Measurements from ENCODE around the gene TEX52. TPM values are rescaled to one million over a fixed set of nuclear protein-coding genes. Genes with fewer than 3 reads are reported as not detected.

The TEX52 gene
- total and polyA plus RNA-seq, 4 donors: not detected

DNA sequence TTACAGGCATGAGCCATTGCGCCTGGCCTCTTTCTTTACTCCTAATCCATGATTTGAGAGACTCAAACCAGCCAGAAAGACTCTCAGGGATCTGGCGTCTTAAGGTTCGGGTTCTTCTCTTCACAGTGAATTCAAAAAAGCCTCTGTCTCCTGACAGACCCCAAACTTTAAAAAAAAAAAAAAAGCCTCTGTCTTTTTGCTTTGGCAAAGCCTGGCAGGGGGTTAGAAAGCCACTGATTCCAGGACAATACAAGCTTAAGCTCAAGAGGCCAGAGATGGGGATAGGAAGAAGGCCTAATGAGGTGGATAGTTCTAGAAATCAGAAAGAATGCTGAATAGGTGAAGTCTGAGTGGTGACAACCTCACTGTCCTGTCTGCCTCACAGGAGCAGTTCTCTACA is 30.8 kb downstream of the TEX52 start:
- Histone ChIP-seq H3K36me3 (ENCODE audit: control insufficient read depth in 4 of 4, insufficient read depth in 4 of 4, low read length in 4 of 4) (peaks cover 23 to 61% (median 48%) of the 10 kb centered on the region in 4 donors), H3K4me3 (no peak overlapping the region), H3K9me3 (ENCODE audit: control insufficient read depth in 4 of 4, insufficient read depth in 3 of 4, low read length in 3 of 4) (no peaks in the 10 kb centered on the region), H3K27me3 (ENCODE audit: control insufficient read depth in 3 of 3, insufficient read depth in 3 of 3, low read length in 2 of 3) (no peaks in the 10 kb centered on the region), H3K4me1 (ENCODE audit: control insufficient read depth in 5 of 5, insufficient read depth in 5 of 5, low read length in 5 of 5) (no peaks in the 10 kb centered on the region), H3K27ac (ENCODE audit: low read depth in 1 of 2, low read length in 1 of 2) (no peak overlapping the region), H3K9ac (ENCODE audit: insufficient read depth in 1 of 2, low read length in 2 of 2) (no peak overlapping the region)
- WGBS, 2 donors: 97 to 98% methylated on average over 3 of the region's 3 CpGs
- DNase-seq: no peak
- TF ChIP-seq, protein P1, sequence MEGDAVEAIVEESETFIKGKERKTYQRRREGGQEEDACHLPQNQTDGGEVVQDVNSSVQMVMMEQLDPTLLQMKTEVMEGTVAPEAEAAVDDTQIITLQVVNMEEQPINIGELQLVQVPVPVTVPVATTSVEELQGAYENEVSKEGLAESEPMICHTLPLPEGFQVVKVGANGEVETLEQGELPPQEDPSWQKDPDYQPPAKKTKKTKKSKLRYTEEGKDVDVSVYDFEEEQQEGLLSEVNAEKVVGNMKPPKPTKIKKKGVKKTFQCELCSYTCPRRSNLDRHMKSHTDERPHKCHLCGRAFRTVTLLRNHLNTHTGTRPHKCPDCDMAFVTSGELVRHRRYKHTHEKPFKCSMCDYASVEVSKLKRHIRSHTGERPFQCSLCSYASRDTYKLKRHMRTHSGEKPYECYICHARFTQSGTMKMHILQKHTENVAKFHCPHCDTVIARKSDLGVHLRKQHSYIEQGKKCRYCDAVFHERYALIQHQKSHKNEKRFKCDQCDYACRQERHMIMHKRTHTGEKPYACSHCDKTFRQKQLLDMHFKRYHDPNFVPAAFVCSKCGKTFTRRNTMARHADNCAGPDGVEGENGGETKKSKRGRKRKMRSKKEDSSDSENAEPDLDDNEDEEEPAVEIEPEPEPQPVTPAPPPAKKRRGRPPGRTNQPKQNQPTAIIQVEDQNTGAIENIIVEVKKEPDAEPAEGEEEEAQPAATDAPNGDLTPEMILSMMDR (IDR thresholded peaks at IDR 0.05; ENCODE audit: control extremely low read depth, extremely low read depth): no peak
- ATAC-seq (ENCODE audit: insufficient read depth, low FRiP score): no peak

DNA sequence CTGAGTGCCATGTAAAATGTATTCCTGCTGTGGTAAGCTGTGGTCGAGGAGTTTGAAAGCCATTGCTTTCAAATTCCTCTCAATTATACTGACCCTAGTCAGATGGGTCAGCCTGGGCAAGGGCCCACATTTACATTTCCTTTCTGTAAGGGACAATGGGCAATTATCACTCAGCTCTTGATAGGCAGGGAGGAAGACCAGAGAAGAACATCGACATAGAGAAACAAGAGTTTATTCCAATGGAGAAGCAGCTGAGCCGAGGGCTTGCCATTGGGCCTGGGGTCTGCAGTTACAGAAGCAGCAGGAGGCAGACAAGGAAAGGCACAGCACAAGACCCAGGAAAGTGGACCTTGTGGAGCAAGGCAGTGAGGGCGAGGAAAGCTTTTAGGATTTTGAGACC is 31.7 kb downstream of the TEX52 start:
- Histone ChIP-seq H3K36me3 (ENCODE audit: control insufficient read depth in 4 of 4, insufficient read depth in 4 of 4, low read length in 4 of 4) (peaks cover 23 to 67% (median 52%) of the 10 kb centered on the region in 4 donors), H3K27ac (ENCODE audit: low read depth in 1 of 2, low read length in 1 of 2) (no peak overlapping the region), H3K9ac (ENCODE audit: insufficient read depth in 1 of 2, low read length in 2 of 2) (no peak overlapping the region), H3K9me3 (ENCODE audit: control insufficient read depth in 4 of 4, insufficient read depth in 3 of 4, low read length in 3 of 4) (no peaks in the 10 kb centered on the region), H3K4me1 (ENCODE audit: control insufficient read depth in 5 of 5, insufficient read depth in 5 of 5, low read length in 5 of 5) (no peaks in the 10 kb centered on the region), H3K4me3 (no peak overlapping the region), H3K27me3 (ENCODE audit: control insufficient read depth in 3 of 3, insufficient read depth in 3 of 3, low read length in 2 of 3) (no peaks in the 10 kb centered on the region)
- ATAC-seq (ENCODE audit: insufficient read depth, low FRiP score) (no peak), DNase-seq (no peak)
- 83 to 87% methylated on average over 4 of the region's 4 CpGs for WGBS, 2 donors
- TF ChIP-seq, protein P1 (IDR thresholded peaks at IDR 0.05; ENCODE audit: control extremely low read depth, extremely low read depth): no peak

GRCh38 chr12:2824541-2824940 is 32.3 kb downstream of the TEX52 start:
- TF ChIP-seq, protein P1 (IDR thresholded peaks at IDR 0.05; ENCODE audit: control extremely low read depth, extremely low read depth): no peak
- Histone ChIP-seq H3K4me3 (no peak overlapping the region), H3K9ac (ENCODE audit: insufficient read depth in 1 of 2, low read length in 2 of 2) (no peak overlapping the region), H3K27ac (ENCODE audit: low read depth in 1 of 2, low read length in 1 of 2) (no peak overlapping the region), H3K9me3 (ENCODE audit: control insufficient read depth in 4 of 4, insufficient read depth in 3 of 4, low read length in 3 of 4) (no peaks in the 10 kb centered on the region), H3K27me3 (ENCODE audit: control insufficient read depth in 3 of 3, insufficient read depth in 3 of 3, low read length in 2 of 3) (no peaks in the 10 kb centered on the region), H3K4me1 (ENCODE audit: control insufficient read depth in 5 of 5, insufficient read depth in 5 of 5, low read length in 5 of 5) (no peaks in the 10 kb centered on the region), H3K36me3 (ENCODE audit: control insufficient read depth in 4 of 4, insufficient read depth in 4 of 4, low read length in 4 of 4) (peaks cover 23 to 71% (median 54%) of the 10 kb centered on the region in 4 donors)
- DNase-seq (no peak), ATAC-seq (ENCODE audit: insufficient read depth, low FRiP score) (no peak)
- WGBS, 2 donors: 88 to 91% methylated on average over 6 of the region's 6 CpGs

GRCh38 chr12:2823483-2823882 is 33.4 kb downstream of the TEX52 start:
- Histone ChIP-seq H3K4me1 (ENCODE audit: control insufficient read depth in 5 of 5, insufficient read depth in 5 of 5, low read length in 5 of 5) (no peaks in the 10 kb centered on the region), H3K36me3 (ENCODE audit: control insufficient read depth in 4 of 4, insufficient read depth in 4 of 4, low read length in 4 of 4) (peaks cover 23 to 75% (median 51%) of the 10 kb centered on the region in 4 donors), H3K27me3 (ENCODE audit: control insufficient read depth in 3 of 3, insufficient read depth in 3 of 3, low read length in 2 of 3) (no peaks in the 10 kb centered on the region), H3K27ac (ENCODE audit: low read depth in 1 of 2, low read length in 1 of 2) (no peak overlapping the region), H3K4me3 (no peak overlapping the region), H3K9me3 (ENCODE audit: control insufficient read depth in 4 of 4, insufficient read depth in 3 of 4, low read length in 3 of 4) (no peaks in the 10 kb centered on the region), H3K9ac (ENCODE audit: insufficient read depth in 1 of 2, low read length in 2 of 2) (no peak overlapping the region)
- DNase-seq (no peak), ATAC-seq (ENCODE audit: insufficient read depth, low FRiP score) (no peak)
- whole genome bisulfite sequencing, 2 donors: 89% methylated on average over 7 of the region's 7 CpGs
- TF ChIP-seq, protein P1 (IDR thresholded peaks at IDR 0.05; ENCODE audit: control extremely low read depth, extremely low read depth): no peak

Data from lung (tissue), 12 donors.